HG03354 (cell line): ENCODE results near the gene ITCH.
A peak's percentile ranks its signal among the peaks of the same experiment; 100 is the strongest.

Experiments used
- ATAC-seq: cut with Tn5 transposase; IDR thresholded peaks from one replicate; pipeline ENCODE4 v1.9.1; 2021; ENCODE audit warnings: mild to moderate bottlenecking; ENCODE audit not compliant: unreplicated experiment, poor library complexity, severe bottlenecking

ITCH gene

GRCh38 chr20:34540596-34541263 is 177.7 kb downstream of the ITCH start:
- no peak for ATAC-seq

- no peak for ATAC-seq
Measured at GRCh38 chr20:34541264-34541901, 178.3 kb downstream of the ITCH start.

GRCh38 chr20:34541917-34542316 is 178.8 kb downstream of the ITCH start:
- ATAC-seq, result no peak

- no peak for ATAC-seq
Measured at GRCh38 chr20:34542439-34542838, 179.4 kb downstream of the ITCH start.

- no peak for ATAC-seq
Measured at GRCh38 chr20:34543463-34544056, 180.5 kb downstream of the ITCH start.

- no peak for ATAC-seq
Measured at GRCh38 chr20:34544109-34544796, 181.2 kb downstream of the ITCH start.

GRCh38 chr20:34546751-34547181 is 183.7 kb downstream of the ITCH start:
- ATAC-seq, result no peak

GRCh38 chr20:34547844-34548613 is 185.0 kb downstream of the ITCH start:
- no peak for ATAC-seq

- ATAC-seq, result no peak
Measured at GRCh38 chr20:34549291-34549928, 186.3 kb downstream of the ITCH start.

- no peak for ATAC-seq
Measured at GRCh38 chr20:34549929-34550305, 186.8 kb downstream of the ITCH start.

- no peak for ATAC-seq
Measured at GRCh38 chr20:34552569-34552968, 189.5 kb downstream of the ITCH start.

GRCh38 chr20:34553366-34553867 is 190.3 kb downstream of the ITCH start:
- no peak for ATAC-seq

- no peak for ATAC-seq
Measured at GRCh38 chr20:34557936-34558319, 194.9 kb downstream of the ITCH start.

GRCh38 chr20:34558320-34559218 is 195.5 kb downstream of the ITCH start, which contains the start of gene MAP1LC3A:
Gene MAP1LC3A (plus strand): TSS chr20:34558718. CDS start chr20:34558869, 151 bp downstream.
- ATAC-seq, result peak; percentile 58

GRCh38 chr20:34559311-34560140 is 196.5 kb downstream of the ITCH start:
- ATAC-seq, result no peak

- no peak for ATAC-seq
Measured at GRCh38 chr20:34560141-34560523, 197.1 kb downstream of the ITCH start.

GRCh38 chr20:34560614-34561013 is 197.5 kb downstream of the ITCH start:
- no peak for ATAC-seq
